ENCODE data around the gene PBX3.
"Not testable (repeated sequence)": the region's sequence is repeated elsewhere in the genome, so short reads cannot be mapped to it uniquely, and the experiment has no call there.

PBX3 gene

DNA sequence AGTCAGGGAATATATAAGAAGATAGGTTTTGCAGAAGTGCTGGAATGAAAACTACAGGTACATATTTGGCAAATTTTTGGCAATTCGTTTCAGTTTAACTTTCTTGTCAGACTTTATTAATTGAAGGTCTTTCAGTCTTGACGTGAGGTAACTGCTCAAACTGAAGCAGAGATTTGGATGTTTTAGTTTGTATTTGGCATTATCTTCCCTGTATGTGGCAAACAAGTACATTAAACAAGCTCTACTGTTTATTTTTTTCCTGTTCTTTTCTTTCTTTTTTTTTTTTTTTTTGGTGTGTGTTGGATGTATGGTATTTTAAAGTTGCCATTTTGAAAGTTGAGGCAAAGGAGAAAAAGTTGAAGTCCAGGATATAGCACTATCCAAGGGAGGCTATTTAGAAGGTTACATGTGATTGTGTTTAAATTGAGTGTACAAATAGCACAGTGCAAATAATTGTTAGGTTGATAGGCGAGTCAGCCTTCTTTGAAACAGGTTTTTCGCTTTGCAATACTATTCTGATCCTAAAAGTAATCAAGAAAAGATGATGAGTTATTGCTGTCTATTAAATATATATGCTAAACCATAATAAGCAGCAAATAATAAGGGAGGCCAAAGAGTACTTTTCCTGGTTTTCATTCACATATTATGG, 2.2 kb downstream of the PBX3 start:
- DNase-seq: no peak

- no peak for DNase-seq
Measured at GRCh38 chr9:125749951-125750626, 2.9 kb downstream of the PBX3 start.

DNA sequence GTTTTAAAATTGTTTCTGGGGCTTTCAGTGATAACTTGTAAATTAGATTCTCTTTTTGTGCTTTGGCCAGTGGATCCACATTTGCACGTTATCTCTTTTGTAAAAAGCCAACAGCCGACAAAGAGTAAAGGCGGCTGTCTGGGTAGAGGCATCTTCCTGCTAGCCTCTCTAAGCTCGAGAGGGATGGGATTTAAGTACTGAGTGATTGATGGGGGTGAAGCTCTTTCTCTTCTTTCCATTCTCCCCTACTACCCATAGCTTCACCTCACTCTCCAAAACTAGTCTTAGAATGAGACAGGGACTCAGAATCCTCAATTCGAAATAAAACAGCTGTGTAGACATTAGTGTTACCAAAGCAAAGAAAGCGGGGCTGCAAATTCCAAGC, 3.4 kb downstream of the PBX3 start:
- DNase-seq: no peak

- DNase-seq: no peak
Measured at GRCh38 chr9:125752070-125752628, 5.0 kb downstream of the PBX3 start.

GRCh38 chr9:125754096-125754495, 6.9 kb downstream of the PBX3 start:
- DNase-seq: no peak

- no peak for DNase-seq
Measured at GRCh38 chr9:125755340-125755739, 8.2 kb downstream of the PBX3 start.

DNA sequence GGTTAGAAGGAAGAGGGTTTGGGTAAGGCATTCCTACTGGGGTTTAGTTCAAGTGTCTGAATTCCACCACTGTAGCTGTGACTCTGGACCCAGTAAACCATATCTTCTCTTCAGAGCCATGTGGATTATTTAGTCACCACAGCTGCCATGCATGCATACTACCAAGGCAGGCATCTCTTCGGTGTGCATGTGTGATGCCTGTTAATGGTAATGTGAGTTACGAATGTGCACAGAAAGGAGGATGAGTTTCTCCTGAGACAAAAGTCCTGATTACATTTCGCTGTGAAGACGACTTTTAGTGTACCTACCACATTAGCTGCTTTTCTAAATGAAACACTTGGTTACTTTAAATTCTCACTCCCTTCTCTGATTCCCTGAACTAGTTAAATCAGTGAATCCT, 9.3 kb downstream of the PBX3 start:
- no peak for DNase-seq

DNA sequence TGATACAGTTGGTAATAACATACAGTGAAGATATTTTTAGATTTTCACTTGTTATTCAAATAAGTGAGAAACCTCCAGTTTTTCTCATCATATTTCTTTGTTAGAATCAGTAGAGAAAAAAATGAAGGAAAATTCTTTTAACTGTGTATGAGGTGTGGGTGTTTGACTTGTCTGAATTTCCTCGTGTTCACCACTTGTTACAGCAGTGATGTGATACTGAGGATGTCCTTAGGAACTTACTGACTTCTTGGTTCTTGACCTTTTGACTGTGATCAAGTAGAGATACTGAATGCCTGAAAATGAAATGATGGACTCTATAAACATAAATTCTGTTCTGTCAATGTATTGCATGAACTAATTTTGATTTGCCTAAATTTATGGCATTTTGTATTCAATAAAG, 10.7 kb downstream of the PBX3 start:
- no peak for DNase-seq

GRCh38 chr9:125758986-125759763, 12.0 kb downstream of the PBX3 start:
- DNase-seq: no peak

- DNase-seq: peak; percentile 36
Measured at GRCh38 chr9:125759764-125760129, 12.6 kb downstream of the PBX3 start.

- DNase-seq: no peak
Measured at GRCh38 chr9:125760537-125760936, 13.4 kb downstream of the PBX3 start.

DNA sequence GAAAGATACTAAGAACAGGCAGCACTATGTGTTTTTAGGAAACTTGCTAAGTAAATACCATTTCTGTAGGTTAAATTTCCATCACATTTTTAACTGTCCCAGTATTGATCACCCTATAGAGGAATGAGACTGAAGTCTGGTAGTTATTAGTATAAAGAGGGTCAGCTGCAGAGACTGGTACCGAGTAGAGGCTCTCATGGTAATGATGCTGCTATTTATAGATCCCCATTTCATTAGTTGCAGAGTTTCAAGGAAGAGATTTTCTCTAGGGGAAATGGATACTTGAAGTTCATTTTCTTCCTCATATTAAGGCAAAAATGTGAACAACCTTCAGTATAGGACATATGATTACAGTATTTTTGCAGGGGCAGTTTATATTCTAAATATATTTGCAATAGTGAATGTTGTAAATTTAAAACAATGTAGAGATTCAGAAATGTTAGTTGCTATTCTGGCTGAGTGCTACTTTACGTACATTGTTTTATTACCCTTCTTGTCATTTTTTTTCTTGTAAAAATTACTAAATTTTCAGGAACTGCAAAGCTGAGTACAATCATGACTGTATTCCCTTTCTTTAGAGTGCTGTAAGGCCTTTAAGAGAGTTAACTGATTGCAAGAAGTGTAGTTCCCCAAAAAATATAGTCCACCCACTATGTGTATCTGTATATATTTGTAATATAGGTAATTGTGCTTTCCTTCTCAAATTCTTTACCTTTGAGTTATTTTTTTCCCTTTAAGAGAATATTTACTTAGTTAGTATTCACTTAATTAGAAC, 14.7 kb downstream of the PBX3 start:
- DNase-seq: no peak

- DNase-seq: peak; percentile 96
Measured at GRCh38 chr9:125763394-125763801, 16.2 kb downstream of the PBX3 start.

- DNase-seq: no peak
Measured at GRCh38 chr9:125764198-125764597, 17.0 kb downstream of the PBX3 start.

DNA sequence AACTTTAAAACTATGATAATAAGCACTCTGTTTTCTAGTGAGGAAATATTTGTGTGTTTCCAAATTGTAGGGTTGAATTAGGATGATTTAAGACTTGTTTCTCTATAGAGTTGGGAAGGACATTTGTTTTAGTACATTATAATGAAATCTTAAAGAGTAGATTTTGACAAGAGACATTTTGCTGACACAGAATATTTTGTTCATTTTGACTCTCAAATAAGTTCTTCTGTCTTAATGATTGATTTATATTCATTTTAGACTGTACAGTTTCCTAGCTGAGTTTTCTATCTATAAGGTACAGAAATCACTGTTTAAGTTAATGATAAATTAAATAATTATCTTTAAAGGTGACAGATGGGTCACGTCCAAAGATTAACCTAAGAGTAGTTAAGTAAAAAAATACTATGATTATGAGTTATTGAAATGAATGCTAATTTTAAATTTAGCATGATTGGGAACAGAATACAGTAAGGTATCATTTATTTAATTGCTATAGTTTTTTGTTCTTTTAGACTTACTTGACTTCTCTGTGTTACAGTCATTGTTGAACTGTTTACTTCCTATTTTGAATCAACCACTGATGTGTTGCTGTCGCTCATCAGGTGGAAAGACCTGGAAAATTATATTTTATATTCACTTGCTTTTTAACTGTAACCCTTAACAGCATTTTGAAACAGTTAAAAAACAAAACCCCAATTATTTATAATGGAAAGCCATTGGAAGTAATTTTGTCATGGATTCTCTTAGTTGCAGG, 19.5 kb downstream of the PBX3 start:
- no peak for DNase-seq

DNA sequence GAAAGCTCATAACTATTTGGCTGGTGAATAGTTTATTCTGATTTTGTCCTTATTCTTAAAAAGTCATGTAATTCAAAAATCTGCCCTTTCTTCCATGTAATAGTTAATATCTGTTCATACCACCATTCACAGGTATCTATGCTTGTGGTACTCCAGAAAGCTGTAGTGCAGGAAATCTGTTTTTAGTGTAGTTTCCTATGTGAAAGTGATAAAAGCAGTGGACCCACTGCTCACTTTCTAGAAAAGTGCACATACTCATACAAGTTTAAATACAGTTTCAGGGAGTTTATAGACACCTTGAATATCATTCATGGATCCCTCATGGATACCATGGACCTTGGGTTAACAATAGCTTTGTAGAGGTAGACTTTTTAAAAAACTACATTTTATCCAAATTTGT, 20.2 kb downstream of the PBX3 start:
- no peak for DNase-seq

- DNase-seq: no peak
Measured at GRCh38 chr9:125768803-125769202, 21.6 kb downstream of the PBX3 start.

GRCh38 chr9:125771037-125771436, 23.9 kb downstream of the PBX3 start:
- no peak for DNase-seq

DNA sequence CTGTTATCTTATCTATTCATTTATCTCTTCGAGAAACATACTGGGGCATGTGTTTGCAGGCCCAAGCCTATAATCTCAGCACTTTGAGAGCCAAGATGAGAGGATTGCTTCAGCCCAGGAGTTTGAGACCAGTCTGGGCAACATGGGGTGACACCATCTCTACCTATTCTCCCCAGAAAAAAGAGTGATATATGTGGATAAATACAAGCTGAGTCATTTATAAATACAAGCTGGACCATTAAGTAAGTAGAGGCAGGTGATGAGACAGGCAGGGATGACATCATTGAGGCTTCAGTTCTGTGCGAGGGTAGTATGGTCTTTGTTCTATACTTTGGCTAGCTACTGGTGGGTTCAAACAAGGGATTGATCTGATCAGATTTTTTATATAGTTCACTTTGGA, 25.6 kb downstream of the PBX3 start:
- no peak for DNase-seq

DNA sequence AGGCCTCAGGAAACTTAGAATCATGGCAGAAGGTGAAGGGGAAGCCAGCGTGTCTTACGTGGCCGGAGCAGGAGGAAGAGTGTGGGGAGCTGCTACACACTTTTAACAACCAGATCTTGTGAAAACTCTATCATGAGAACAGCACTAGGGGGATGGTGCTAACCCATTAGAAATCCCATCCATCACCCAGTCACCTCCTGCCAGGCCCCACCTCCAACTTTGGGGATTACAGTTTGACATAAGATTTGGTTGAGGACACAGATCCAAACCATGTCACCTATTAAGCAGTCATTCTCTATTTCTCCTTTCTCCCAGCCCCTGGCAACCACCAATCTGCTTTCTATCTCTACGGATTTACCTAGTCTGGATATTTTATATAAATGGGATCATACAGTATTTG, 26.9 kb downstream of the PBX3 start:
- no peak for DNase-seq

- not testable (repeated sequence) for DNase-seq
Measured at GRCh38 chr9:125776789-125777188, 29.6 kb downstream of the PBX3 start.

DNA sequence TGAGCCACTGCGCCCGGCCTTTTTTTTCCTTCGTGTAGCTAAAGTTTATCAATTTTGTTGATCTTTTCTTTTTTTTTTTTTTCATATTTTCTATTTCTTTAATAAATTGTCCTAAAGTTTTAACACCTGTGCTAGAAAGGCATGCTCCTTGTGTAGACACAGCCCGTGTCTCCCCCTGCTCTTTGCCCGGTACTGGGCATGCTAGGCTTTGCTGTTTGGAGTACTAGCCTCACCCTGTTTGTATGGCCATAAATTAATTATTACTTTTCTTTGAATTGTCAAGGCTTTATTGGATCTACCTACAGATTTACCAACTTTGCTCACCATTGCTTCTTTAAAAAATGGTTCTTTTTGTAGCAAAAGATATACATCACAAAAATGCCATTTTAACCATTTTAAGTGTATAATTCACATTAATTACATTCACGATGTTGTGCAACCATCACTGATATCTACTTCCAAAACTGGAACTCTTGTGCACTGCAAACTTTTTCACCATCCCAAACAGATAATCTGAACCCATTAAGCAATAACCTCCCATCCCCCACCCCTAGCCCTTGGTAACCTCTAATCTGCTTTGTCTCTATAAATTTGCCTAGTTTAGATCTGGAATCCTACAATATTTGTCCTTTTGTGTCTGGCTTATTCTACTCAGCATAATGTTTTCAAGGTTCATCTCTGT, 31.5 kb downstream of the PBX3 start:
- not testable (repeated sequence) for DNase-seq

Measured in NCI-H1092 (cell line).